NCI-H187 (cell line): ENCODE measurements around the gene PACSIN2.

Experiments used
- DNase-seq, 2 experiments: peaks; one replicate each; lab custom pipeline; 2025; lab: John Stamatoyannopoulos, UW

Gene PACSIN2

DNA sequence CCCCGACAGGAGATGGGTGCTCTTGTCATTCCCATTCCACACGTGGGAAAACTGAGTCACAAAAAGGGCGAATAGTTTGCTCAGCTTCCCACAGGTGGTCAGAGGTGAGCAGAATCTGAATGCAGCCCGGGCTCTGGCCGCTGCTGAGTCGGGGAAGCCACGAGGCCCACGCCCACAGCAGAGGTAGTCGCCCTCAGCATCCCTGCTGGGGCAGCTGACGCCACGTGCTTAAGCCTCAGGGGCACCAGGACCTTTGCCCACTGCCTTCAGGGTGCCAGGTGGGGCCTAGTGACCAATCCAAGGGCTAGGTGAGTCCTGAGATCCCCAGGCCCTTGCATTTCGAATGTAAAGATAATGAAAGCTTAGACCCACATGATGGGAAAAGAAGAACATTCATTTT is 133.7 kb downstream of the PACSIN2 start:
- no peak for DNase-seq

DNA sequence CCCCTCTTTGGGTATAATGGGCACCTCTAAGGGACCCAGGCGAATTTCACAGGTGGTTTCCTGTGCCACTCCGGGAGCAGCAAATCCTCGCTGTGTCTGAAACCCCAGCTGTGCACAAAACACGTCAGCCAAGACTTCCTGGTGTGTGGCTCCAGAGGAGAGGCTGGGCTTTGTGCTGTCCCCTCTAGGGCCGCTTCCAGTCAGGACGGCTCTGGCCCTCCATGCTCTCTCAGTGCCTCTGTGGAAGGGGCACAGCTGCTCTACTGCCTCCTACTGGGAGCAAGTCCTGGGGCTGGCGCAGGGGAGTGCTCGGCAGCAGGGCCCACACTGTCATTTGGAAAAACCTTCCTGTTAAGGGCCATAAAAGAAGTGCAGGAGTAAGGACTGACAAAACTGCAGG is 134.1 kb downstream of the PACSIN2 start:
- DNase-seq: no peak

DNA sequence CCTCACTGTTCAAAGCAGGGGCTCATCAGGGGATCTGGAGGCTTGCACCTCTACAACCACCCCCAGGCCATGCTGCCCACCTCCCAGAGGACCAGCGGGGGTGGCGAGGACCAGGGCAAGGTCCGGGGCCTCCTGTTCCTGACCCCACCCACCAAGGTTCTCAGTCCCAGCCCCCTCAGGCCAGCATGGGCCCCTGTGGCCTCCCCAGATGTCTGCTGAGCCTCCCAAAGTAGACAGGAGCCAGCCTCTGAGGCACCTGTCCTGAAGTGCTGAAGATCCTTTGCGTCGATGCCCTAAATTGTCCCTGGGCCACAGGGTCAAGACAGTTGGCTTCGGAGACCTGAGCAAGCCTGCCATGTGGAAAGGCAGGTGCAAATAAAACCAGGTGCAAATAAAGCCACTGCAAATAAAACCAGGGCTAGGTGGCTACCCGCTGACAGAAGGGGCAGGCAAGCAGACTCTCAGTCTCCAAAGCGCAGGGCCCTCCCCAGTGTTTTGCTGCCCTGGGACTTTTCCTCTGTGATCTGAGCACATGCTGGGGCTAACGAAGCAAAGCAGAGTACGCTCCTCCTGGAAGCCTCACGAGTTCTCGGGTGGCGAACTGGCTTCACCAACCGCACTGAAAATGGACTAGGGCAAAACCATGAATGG is 135.5 kb downstream of the PACSIN2 start:
- no peak for DNase-seq

DNA sequence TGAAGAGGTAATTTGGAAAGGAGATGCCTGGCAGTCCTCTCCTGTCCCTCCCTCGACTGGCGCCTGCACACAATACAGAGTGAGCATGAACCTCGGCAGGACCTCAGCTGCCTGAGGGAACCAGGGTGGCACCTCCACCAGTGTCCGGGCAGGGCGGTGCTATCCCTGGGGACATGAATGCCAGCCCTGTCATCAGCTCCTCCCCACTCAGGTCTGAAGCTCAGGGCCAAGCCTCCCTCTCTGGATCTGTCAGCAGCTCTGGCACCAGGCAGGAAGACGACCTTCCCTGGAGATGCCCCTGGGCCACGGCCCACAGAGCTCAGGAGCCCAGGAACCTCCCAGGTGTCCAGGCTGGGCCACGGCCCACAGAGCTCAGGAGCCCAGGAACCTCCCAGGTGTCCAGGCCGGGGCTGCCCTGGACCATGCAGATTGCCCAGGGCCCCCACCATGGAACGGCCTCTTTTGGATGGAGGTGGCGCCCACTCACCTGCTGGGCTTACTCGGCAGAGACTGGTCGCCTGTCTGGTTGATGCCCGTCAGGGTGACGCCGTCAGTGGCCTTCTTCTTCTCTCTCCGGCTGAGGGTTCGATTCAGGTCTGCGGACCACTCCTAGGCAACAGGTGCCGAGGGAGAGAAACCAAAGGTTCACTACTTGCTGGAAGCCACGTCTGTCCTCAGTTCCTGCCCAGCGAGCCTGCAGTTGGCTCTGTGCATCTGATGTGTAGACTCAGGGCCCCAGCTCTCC is 136.2 kb downstream of the PACSIN2 start:
- DNase-seq: no peak

DNA sequence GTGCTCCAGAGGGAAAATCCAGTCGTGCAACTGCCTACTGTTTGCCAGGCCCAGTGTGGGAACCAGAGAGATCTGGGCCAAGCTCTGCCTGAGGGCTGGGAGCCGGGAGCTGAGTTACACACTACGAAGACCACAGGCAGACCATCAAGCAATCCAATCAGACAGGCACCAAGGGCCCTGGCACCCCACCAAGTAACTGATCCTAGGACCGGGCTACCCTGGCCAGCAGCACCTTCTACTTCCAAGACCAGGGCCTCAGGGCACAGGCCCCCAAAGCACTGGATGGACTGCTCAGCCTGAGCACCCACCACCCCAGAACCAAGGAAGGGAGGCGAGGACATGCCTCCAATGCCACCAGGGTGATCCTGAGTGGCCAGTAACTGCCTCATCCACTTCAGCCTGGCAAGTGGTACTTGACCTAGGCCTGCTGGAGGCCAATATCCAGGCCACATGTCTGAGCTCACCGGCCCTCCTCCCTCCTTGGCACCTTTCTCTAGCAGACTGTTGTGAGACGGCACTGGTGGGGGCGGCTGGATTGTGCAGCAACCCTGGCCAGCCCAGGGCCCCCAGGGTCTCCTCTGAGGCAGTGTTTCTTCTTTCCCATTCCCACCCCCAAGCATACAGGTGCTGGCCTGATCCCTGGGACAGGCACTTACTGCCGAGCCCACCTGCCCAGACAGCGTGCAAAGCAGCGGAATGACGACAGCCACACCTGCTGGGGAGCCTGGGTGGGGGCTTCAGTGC is 137.2 kb downstream of the PACSIN2 start:
- DNase-seq: no peak

DNA sequence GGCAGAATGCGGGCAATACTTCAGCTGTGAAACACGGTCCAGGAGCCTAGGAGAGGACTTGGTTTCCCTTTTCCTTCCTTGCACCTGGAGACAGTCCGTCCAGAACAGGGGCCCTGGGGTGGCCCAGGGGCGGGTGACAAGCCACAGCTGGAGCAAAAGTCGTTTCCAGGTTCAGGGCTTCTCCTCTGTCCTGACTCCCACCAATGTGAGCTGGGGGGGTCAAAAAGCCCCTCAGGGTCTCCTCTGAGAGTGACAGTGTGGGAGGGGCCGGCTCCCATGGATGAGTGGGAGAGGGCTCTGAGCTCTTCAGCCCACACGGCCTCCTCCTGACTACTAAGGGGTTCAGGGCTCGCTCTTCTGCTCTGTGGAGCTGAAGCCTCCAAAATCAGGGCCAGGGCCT is 137.8 kb downstream of the PACSIN2 start:
- DNase-seq: no peak

DNA sequence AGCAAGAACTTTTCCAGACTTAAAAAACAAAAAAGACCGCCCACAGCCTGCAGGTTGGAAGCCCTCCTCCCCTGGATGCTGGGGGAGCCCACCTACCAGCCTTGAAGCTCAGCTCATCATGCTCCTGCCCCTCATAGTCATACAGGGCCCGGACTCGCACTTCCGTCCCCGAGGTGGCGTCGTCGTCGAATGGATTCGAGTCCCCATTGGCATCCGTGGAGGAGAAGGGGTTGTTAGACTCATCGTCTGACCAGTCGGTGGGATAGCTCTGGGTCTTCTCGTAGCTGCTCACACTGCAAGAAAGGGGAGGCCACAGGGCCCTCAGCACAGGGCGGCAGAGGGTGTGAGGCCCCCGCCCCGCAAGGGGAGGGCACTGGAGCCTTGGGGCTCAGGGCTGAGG is 138.9 kb downstream of the PACSIN2 start:
- no peak for DNase-seq

DNA sequence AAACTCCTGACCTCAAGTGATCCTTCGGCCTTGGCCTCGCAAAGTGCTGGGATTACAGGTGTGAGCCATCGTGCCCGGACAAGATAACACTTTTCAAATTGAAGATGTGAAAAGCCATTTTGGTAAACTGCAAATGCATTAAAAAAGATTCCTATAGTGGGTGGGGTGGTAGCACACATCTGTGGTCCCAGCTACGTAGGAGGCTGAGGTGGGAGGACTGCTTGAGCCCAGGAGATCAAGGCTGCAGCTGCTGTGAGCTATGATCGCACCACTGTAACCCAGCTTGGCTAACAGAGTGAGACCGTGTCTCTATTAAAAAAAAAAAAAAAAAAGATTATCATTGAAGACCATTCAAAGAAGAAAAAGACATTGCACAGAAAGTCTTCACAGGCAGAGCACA is 140.9 kb downstream of the PACSIN2 start:
- no peak for DNase-seq

DNA sequence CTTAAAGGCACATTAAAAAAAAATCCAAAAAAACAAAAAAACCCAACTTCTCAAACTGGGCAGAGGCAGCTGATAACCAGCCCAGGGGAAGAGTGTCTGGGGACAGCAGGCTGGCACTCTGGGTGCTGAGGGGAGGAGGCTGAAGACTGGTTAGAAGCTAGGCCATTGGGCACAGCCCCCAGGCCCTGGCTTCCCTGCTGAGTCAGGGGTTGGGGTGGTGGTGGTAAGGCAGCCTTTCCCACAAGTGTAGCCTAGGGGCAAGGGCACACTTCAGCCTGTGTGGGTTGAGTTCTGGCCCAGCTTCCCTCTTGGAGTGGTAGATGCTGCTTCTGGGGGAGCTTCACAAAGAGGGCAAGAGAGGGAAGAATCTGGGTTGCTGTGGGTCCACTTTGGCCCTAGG is 141.6 kb downstream of the PACSIN2 start:
- no peak for DNase-seq

DNA sequence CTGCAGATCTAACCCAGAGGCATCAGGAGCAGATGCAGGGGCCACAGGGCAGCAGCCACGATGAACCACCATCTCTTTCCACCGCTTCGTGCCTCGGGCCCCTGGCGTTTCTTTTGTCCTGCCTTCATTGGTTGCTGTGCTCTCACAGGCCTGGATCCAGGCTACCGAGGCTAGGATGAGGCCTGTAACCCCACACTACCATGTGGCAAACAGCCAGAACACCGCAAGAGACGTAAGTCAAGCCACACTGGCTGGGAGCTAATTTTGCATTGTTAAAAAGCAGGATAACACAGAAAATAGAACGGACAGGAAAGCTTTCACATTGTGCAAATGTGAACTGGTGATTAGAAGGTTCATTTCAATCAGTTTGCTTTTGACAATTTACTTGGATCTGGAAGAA is 142.1 kb downstream of the PACSIN2 start:
- no peak for DNase-seq

DNA sequence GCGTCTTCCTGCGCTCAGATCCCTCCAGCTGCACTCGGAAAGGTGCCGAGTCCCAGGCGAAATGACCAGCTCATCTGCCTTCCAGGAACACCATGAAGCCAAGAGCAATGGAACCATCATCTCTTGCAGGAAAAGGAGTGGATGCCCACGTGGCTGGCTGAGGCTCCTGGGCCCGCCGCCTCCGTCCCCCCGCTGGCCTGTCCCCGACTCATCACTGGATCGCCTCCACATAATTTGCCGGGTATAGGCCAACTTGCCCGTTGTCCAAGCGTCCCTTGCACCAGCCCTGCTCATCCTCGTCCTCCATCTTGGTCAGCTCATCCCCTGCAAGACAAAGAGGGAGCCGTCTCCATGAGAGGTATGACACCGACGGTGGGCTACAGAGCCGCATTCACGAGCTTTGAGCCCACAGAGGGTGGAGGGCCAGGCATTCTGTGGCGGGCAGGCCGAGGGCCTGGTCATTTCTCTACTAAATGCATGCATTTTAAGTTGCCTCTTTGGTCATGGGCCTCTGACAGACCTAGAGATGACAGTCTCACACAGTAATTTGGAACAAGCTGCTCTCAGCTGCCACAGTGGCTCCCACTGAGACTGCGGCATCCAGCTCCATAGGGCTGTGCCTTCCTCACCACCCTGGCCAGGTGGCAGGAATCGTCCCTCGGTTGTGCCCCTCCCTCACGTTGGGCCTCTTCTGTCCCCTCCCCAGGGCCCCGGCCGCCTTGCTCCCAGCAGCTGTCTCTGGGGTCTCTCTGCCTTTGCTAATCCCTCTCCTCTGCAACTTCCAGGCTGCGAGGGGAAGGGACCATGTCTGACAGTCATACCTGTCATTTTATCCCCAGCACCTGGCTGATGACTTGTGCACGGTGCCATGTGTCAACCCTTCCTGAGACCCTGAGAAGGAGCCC is 143.6 kb downstream of the PACSIN2 start:
- DNase-seq: no peak

DNA sequence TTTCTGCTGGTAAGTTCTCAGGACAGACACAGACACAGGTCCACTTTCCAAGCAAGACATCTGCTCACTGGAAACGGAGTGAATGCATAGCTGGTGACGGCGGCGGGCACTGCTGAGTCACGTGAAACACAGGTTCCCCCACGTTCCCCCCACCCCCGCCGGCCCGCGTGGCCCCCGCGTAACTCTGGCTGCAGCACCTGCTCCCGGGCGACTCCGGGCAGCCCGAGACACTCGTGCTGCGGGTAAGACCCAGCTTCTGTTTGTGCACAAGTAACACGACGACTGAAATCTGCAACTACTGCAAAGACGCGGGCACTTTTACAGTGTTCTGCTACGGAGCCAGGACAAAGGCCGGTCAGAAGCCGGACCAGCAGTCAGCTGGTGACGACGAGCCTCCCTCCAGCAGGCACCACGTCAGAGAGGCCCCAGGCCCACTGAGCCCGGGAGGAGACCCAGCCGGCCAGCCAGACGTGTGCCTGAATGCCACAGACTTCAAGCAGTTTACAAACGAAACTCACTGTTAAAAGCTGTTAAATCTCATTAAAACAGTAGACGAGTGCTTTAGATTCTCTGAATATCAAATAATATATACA is 145.0 kb downstream of the PACSIN2 start:
- DNase-seq: no peak

DNA sequence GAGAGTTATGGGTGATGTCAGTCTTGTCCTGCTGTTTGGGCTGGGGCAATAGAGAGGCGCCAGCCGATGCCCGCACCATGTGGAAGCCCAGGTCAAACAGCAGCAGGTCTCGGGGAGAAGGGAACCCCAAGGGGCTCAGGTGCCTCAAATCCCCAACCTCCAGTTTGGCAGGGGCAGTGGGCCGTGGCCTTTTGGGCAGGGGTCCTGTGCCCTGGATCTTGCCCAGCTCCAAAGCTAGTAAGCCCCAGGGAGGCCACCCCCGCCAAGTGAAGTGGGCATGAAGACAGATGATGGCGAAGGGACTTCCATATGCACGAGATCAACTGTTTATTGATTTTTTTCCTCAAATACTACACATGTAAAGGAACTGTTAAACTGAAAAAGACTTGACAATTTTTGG is 145.5 kb downstream of the PACSIN2 start:
- DNase-seq: no peak

DNA sequence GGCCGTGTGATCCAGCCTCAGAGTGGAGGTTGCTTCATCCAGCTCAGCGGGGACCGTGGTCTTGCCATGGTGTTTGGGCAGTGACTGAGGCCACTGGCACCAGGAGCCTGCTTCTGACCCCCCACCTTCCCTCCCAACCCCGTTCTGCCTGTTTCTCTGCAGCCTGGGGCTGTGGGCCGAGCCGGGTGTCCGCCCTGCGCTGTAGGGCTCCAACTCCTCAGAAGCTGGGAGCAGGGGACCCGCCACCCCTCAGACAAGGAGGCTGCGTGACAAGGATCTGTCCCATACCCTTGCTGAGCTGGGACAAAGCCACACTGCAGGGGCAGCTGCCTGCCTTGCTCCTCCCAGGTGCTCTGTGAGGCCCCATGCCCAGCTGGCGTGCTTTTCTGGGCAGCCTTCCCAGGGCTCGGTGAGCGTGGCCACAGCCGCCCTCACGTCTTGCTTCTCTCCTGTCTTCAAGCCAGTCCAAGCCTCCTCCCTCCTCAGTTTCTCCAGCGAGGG is 146.1 kb downstream of the PACSIN2 start:
- DNase-seq: no peak

DNA sequence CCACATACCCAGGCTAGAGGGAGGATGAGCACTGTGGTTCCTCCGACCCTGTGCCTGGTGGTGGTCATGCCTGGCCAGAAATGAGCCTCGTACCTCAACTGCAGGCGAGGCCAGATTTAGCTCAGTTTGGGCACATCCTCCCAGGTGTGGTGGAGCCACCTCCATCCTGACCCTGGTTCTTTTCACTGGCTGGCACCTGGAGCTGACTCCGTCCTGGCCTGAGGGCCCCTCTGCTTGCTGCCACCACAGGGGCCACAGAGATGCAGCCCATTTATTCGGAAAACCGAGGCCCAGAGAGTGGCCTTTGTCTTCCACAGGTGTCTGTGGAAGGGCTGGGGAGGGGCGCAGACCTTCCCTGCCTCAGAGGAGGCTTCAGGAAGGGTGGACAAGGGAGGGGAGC is 148.8 kb downstream of the PACSIN2 start:
- DNase-seq: no peak

DNA sequence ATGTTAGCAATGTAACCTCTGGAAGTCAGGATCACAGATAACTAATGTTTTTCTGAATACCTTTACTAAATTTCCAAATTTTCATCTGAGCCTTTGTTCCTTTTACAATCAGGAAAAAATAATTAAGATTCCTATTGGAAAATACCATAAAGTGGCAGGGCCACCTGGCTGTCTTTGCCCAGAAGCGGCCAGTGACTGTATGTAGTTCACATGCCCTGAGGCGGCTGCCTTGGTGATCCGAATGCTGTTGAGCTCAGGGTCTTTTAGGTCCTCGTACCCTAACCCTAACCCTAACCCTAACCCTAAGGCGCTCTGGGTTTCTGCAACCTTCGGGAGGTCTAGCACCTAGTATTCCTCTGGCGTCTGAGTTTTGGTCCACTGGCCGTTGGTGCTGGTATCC is 149.4 kb downstream of the PACSIN2 start:
- DNase-seq: no peak

DNA sequence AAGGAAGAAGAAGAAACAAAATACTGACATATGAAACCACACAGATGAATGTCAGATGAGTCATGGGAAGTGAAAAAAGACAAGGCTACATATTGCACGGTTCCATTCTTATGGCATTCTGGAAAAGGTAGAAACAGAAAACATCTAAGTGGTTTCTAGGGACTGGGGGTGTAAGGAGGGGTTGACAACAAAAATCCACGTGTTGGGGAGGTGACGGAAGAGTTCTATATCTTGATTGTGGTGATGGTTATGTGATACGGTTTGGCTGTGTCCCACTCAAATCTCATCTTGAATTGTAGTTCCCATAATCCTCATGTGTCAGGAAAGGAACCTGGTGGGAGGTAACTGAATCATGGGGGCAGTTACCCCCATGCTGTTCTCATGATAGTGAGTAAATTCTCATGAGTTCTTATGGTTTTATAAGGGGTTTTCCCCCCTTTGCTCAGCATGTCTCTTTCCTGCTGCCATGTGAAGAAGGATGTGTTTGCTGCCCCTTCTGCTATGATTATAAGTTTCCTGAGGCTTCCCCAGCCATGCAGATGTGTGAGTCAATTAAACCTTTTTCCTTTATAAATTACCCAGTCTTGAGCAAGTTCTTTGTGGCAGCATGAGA is 151.5 kb downstream of the PACSIN2 start:
- no peak for DNase-seq

DNA sequence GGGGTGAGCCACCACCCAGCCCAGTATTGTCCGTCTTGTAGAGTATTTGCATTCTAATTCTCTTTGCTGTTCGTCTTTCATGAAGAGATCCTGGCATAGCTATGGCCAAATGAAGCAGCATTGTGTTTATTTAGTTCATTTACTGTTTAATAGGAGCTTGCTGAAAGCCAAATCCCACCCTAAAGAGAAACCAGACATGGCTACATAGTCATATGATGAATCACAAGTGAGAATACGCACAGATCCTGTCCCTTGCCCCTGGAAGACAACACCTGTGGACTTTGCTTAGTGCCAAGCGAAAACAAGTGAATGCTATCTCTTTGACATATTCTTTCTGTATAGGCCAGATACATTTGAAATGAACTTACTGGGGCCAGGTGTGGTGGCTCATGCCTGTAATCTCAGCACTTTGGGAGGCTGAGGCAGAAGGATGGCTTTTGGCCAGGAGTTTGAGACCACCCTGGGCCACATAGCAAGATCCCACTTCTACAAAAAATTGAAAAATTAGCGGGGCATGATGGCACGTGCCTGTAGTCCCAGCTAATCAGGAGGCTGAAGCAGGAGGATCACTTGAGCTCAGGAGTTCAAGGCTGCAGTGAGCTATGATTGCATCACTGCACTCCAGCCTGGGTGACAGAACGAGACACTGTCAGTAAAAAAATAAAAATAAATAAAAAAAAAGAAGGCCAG is 152.8 kb downstream of the PACSIN2 start:
- no peak for DNase-seq

DNA sequence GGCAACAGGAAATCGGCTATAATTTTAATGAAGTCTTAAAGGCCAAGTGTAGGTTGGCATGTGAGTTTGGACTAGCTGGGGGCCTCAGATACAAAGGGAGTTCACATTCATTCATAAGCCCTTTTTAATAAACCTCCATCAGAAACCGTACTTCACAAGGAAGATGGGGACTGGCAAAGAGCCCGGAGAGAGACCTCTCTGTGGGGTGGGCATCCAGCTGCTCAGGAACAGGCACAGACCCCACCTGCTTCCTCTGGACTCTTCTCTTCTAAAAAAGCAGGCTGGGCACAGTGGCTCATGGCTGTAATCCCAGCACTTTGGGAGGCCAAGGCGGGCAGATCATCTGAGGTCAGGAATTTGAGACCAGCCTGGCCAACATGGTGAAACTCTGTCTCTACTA is 154.0 kb downstream of the PACSIN2 start:
- DNase-seq: no peak

DNA sequence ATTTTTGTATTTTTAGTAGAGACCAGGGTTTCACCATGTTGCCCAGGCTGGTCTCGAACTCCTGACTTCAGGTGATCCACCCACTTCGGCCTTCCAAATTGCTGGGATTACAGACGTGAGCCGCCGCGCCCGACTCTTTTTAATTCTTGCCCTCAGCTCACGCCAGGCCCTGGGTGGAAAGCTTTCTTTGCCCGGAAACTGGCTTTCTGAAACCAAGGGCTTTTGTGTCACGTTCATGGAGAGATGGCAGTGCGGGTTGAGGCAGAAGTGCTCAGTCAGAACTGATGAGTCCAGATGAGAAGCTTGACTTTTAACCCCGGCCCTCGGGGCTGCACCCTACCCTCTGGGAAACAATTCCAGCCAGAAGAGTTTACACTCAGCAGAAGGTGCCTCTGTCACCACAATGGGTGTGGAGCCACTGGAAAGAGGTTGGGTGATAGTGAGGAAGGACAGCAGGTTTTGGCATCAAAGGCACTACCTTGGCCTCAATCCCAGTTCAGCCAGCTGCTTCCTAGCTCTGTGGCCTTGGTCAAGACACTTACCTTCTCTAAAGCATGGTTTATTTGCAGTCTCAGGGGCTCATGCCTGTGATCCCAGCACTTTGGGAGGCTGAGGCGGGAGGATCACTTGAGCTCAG is 157.0 kb downstream of the PACSIN2 start:
- DNase-seq: no peak
